GM12892 (cell line): Measurements from ENCODE around the gene NEGR1.

ENCODE experiments used
- POLR2A ChIP-seq: IDR thresholded peaks from 2 replicates; pipeline ENCODE4 v1.6.1; 2011; ENCODE audit warnings: low read depth, low read length, control low read depth
- POLR2AphosphoS5 ChIP-seq: IDR thresholded peaks from 2 replicates; pipeline ENCODE4 v1.6.1; 2011; ENCODE audit warnings: low read depth, low read length, control low read depth
- TAF1 ChIP-seq: IDR thresholded peaks from 2 replicates; pipeline ENCODE4 v1.6.1; 2011; ENCODE audit warnings: low read depth, mild to moderate bottlenecking, control low read depth, low read length, borderline replicate concordance

DNA sequence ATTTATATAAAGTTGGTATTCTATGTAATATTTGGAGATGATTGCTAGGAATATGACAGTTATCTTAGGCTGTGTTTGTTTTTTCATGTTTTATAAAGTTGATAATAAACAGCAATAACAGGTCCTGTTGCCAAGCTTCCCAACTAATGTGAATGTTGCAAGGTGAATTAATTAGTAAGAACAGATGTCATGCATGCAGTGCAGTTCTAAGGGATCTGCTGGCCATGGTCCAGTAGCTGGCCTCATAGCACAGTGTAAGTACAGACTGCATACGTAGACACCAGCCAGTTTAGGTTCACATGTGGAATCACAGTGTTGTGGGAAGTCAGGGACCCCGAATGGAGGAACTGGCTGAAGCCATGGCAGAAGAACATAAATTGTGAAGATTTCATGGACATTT lies 478.2 kb downstream of the NEGR1 start:
- TF ChIP-seq POLR2A = no peak
- no peak for TF ChIP-seq POLR2AphosphoS5
- TF ChIP-seq TAF1 = no peak
